ENCODE measurements around the gene IFT25. TPM values are rescaled to one million over a fixed set of nuclear protein-coding genes. Genes with fewer than 3 reads are reported as not detected.

Gene IFT25
- total RNA-seq, 3 donors from 2014 or later = 20.8 to 27.7 (median 23.3) TPM

- Histone ChIP-seq H3K27me3 (no peaks in the 10 kb centered on the region), H3K4me3 (no peak overlapping the region), H3K36me3 (no peaks in the 10 kb centered on the region), H3K4me1 (no peaks in the 10 kb centered on the region), H3K9me3 (no peaks in the 10 kb centered on the region), H3K27ac (no peak overlapping the region)
- intact Hi-C loops (cut with DNase I; ENCODE audit: low total_unique reads) = no loop called here
- TF ChIP-seq POLR2A (IDR thresholded peaks at IDR 0.05) (no peak), CTCF (IDR thresholded peaks at IDR 0.05) (no peak), POLR2AphosphoS5 (IDR thresholded peaks at IDR 0.05) (no peak)
- DNase-seq (ENCODE audit: low spot score in 2 of 2) = no peak
Measured at GRCh38 chr1:53948291-53948690, 2.8 kb upstream of the IFT25 start.

DNA sequence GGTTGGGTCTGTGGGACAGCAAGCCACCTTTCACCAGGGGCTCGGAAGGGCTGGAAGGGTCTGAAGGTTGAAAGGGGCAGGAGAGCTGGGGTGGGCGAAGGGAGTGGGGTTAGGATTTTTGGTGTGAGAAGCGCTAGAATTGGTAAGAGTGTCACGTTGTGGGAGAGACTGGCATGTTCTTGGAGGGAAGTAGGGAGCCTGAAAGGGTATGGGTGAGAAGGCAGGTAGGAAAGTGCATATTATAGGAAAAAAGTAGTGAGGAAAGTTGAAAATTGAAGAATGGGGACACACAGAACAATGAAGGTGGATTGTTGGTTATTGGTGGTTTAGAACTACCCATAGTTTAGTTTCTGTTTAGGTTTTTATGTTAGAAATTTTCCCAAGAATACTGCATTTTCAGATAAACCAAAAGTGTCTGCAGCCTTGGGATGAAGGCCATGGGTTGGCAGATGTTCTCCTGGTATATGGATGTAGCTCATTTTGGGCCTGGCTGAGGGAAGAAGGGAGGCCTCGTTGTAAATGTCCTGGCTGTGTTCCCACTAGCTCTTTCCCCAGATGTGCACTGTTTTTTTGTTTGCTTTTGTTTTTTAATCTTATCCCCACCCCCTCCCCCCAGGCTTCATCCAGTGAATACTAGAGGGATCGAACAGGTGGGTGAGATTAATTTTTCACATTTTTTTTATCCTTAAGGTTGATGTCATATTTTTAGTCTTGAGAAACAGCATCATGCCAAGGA lies 1.8 kb upstream of the IFT25 start:
- Histone ChIP-seq H3K4me1 (no peaks in the 10 kb centered on the region), H3K27ac (peak overlapping the region; percentile 83 to 93), H3K4me3 (peak overlapping the region; percentile 65 to 78 (median 68)), H3K9me3 (no peaks in the 10 kb centered on the region), H3K36me3 (no peaks in the 10 kb centered on the region), H3K27me3 (no peaks in the 10 kb centered on the region)
- TF ChIP-seq POLR2AphosphoS5 (IDR thresholded peaks at IDR 0.05) (no peak), POLR2A (IDR thresholded peaks at IDR 0.05) (no peak), CTCF (IDR thresholded peaks at IDR 0.05) (no peak)
- no peak for DNase-seq (ENCODE audit: low spot score in 2 of 2)
- intact Hi-C loops (cut with DNase I; ENCODE audit: low total_unique reads) = loop anchor here (2.0 kb wide), 1 partner anchor 59 kb away; the partner anchor contains the start of gene YIPF1

DNA sequence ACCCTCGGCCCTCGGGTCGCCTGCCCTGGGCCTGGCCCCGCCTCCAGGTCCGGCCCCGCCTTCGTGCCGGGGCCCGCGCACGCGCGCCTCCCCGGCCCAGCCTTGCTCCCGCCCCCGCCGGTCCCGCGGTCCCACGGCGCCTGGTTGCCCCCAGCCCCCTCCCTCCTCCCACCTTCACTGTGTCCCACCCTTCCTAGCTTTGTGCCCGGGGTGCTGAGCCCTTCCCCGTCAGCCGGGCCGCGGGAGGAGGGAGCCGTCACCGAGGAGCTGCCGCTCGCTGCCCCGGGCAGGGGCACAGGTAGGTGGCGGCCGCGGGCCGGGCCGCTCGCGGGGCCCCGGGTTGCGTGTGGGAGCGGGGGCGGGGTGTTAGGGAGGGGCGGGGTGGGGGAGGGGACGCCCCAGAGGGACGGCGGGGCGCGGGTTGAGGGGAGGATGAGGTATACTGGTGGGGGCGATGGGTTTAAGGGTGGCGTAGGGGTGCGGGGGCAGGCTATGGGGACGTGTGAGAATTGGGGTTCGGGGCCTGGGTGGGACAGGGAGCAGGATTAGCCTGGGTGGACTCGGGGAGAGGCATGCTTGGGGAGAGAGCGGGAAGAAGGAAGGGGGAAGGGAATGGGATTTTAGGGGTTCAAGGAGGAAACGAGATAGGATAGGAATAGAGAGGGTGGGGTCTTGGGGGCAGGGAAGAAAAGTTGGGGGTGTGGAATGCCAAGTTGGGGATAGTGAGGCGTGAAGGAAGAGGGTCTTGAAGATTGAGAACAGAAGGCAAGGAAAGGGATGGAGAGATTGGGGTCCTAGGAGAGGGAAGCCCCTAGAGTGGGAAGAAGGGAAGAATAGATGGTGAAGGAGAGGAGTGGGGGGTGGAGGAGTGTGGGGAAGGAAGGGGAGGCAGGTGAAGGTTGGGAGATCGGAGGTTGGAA lies 1.0 kb upstream of the IFT25 start, which contains the start of gene LRRC42:
Gene LRRC42, plus strand, starts transcription at position 99 of the 920 bp plus-strand sequence. CDS start 5,650 bp downstream, outside the sequence.
- DNase-seq (ENCODE audit: low spot score in 2 of 2) = peak in 1 of 2 donors; percentile 58
- TF ChIP-seq POLR2A (IDR thresholded peaks at IDR 0.05) (no peak), CTCF (IDR thresholded peaks at IDR 0.05) (no peak), POLR2AphosphoS5 (IDR thresholded peaks at IDR 0.05) (no peak)
- no peaks in the 10 kb centered on the region for H3K36me3 ChIP-seq
- no peaks in the 10 kb centered on the region for H3K4me1 ChIP-seq
- H3K27me3 ChIP-seq = no peaks in the 10 kb centered on the region
- H3K4me3 ChIP-seq = peak within 1 kb of the TSS; percentile 65 to 78 (median 68)
- intact Hi-C loops (cut with DNase I; ENCODE audit: low total_unique reads) = loop anchor here (2.0 kb wide), 1 partner anchor 58 kb away; the partner anchor contains the start of gene YIPF1
- H3K27ac ChIP-seq = peak within 1 kb of the TSS; percentile 83 to 93
- H3K9me3 ChIP-seq = no peaks in the 10 kb centered on the region

DNA sequence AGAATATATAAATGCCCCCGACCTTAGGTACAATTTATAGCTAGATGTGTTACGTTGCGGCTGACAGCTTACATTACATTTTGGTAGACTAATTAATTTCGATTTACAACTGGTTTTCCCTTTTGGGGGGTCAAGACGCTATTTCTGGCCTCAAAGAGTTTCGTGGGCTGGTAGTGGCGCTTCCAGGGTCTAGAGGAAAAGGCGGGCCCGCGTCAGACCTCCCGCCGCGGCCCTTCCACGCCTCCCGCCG lies 391 bp downstream of the IFT25 start:
- Histone ChIP-seq H3K9me3 (no peaks in the 10 kb centered on the region), H3K27me3 (no peaks in the 10 kb centered on the region), H3K4me3 (peak overlapping the region; percentile 65 to 78 (median 68)), H3K4me1 (no peaks in the 10 kb centered on the region), H3K36me3 (no peaks in the 10 kb centered on the region), H3K27ac (peak overlapping the region; percentile 83 to 93)
- intact Hi-C loops (cut with DNase I; ENCODE audit: low total_unique reads) = no loop called here
- no peak for DNase-seq (ENCODE audit: low spot score in 2 of 2)
- TF ChIP-seq CTCF (IDR thresholded peaks at IDR 0.05) (no peak), POLR2AphosphoS5 (IDR thresholded peaks at IDR 0.05) (no peak), POLR2A (IDR thresholded peaks at IDR 0.05) (no peak)
